A549 (cell line): Measurements from ENCODE around the gene FUCA1. TPM values are rescaled to one million over a fixed set of nuclear protein-coding genes. Genes with fewer than 3 reads are reported as not detected.

Source experiments
- EHF ChIP-seq: fragments of 250-450 bp; sonication (Bioruptor Pico); IDR thresholded peaks from 2 replicates; pipeline ENCODE4 v1.5.0; 2020; ENCODE audit warnings: mild to moderate bottlenecking
- ESRRA ChIP-seq: fragments of 150-350 bp; IDR thresholded peaks from 2 replicates; pipeline ENCODE4 v1.6.1; 2014; ENCODE audit warnings: mild to moderate bottlenecking, low read length, borderline replicate concordance
- FOSL2 ChIP-seq, 2 experiments: fragments of 450-650 bp in 1 of 2; fragments of >200 bp in 1 of 2; sonication (Bioruptor Twin) in 1 of 2; formaldehyde crosslinking; IDR thresholded peaks; 2 replicates each; pipeline versions ENCODE4 v1.5.0 to v1.6.1; 2016 to 2020; ENCODE audit warnings: mild to moderate bottlenecking in 1 of 2, moderate library complexity in 1 of 2
- HOXA7 ChIP-seq: fragments of 250-450 bp; sonication (Bioruptor Pico); IDR thresholded peaks from 2 replicates; pipeline ENCODE4 v1.5.0; 2020; ENCODE audit warnings: mild to moderate bottlenecking, moderate library complexity
- HOXB5 ChIP-seq: fragments of 250-450 bp; sonication (Bioruptor Pico); IDR thresholded peaks from 2 replicates; pipeline ENCODE4 v1.5.0; 2020; ENCODE audit warnings: mild to moderate bottlenecking, moderate library complexity
- JUNB ChIP-seq: fragments of >200 bp; sonication (Bioruptor Twin); formaldehyde crosslinking; IDR thresholded peaks from 2 replicates; pipeline ENCODE4 v1.6.1; 2016
- KDM1A ChIP-seq: fragments of 200-600 bp; sonication (generic); IDR thresholded peaks from 2 replicates; pipeline ENCODE4 v1.6.1; 2016; ENCODE audit warnings: low read depth, mild to moderate bottlenecking
- KDM5A ChIP-seq: fragments of 200-600 bp; sonication (generic); IDR thresholded peaks from 2 replicates; pipeline ENCODE4 v1.6.1; 2016; ENCODE audit warnings: antibody characterized with exemption, mild to moderate bottlenecking
- MAFK ChIP-seq: fragments of 450-650 bp; IDR thresholded peaks from 2 replicates; pipeline ENCODE4 v1.6.1; 2014; ENCODE audit not compliant: partially characterized antibody
- MYC ChIP-seq: IDR thresholded peaks from 2 replicates; pipeline ENCODE4 v1.6.1; 2012; ENCODE audit warnings: mild to moderate bottlenecking, inconsistent platforms, low read length, improper control_type of control experiment, borderline replicate concordance
- PHF8 ChIP-seq: fragments of 200-600 bp; sonication (generic); IDR thresholded peaks from 2 replicates; pipeline ENCODE4 v1.6.1; 2016; ENCODE audit warnings: low read depth, mild to moderate bottlenecking, antibody characterized with exemption, moderate library complexity, borderline replicate concordance
- RARB ChIP-seq: fragments of 250-450 bp; sonication (Bioruptor Pico); IDR thresholded peaks from 2 replicates; pipeline ENCODE4 v1.8.0; 2021; ENCODE audit warnings: mild to moderate bottlenecking, moderate library complexity
- SMC3 ChIP-seq: fragments of >200 bp; sonication (Bioruptor Twin); formaldehyde crosslinking; IDR thresholded peaks from 3 replicates; pipeline ENCODE4 v1.6.1; 2018; ENCODE audit warnings: inconsistent platforms
- SREBF2 ChIP-seq: fragments of 450-650 bp; IDR thresholded peaks from 2 replicates; pipeline ENCODE4 v1.6.1; 2014; ENCODE audit warnings: mild to moderate bottlenecking, moderate library complexity
- ZFP36 ChIP-seq: fragments of 450-650 bp; IDR thresholded peaks from 2 replicates; pipeline ENCODE4 v1.6.1; 2014; ENCODE audit warnings: borderline replicate concordance; ENCODE audit not compliant: partially characterized antibody
- polyA plus RNA-seq, 4 experiments: library from polyadenylated mRNA; depleted of rRNA in 3 of 4; stranded (reverse); fragments of >200 nt; fragmentation: RNase III in 1 of 4; extraction: RNeasy Plus Mini Kit Qiagen cat#74134 plus additional on column Dnase treatment in 1 of 4; gene quantifications; 2 replicates in 3 of 4; 3 replicates in 1 of 4; pipeline ENCODE4 v1.2.3, GENCODE V29; 2011 to 2017
- TF ChIP-seq, protein P1 (sequence below): fragments of 200-600 bp; sonication (generic); IDR thresholded peaks from 2 replicates; pipeline ENCODE4 v1.6.1; 2016; ENCODE audit warnings: antibody characterized with exemption, mild to moderate bottlenecking, moderate library complexity
- TF ChIP-seq, protein P2 (sequence below): fragments of >200 bp; sonication (Bioruptor Twin); formaldehyde crosslinking; IDR thresholded peaks from 3 replicates; pipeline ENCODE4 v1.5.1; 2016
- TF ChIP-seq, protein P3 (sequence below): IDR thresholded peaks from 2 replicates; pipeline ENCODE4 v1.6.1; 2012; ENCODE audit warnings: low read depth, borderline replicate concordance
- TF ChIP-seq, protein P4 (sequence below): fragments of >200 bp; sonication (Bioruptor Twin); formaldehyde crosslinking; IDR thresholded peaks from 3 replicates; pipeline ENCODE4 v1.6.1; 2016
- TF ChIP-seq, protein P5 (sequence below): fragments of 450-650 bp; IDR thresholded peaks from 2 replicates; pipeline ENCODE4 v1.6.1; 2014; ENCODE audit warnings: antibody characterized with exemption
- TF ChIP-seq, protein P6 (sequence below): fragments of 250-450 bp; sonication (Bioruptor Pico); IDR thresholded peaks from 2 replicates; pipeline ENCODE4 v1.5.0; 2020; ENCODE audit warnings: low read depth, mild to moderate bottlenecking, moderate library complexity
- TF ChIP-seq, protein P7 (sequence below): fragments of >200 bp; sonication (Bioruptor Twin); formaldehyde crosslinking; IDR thresholded peaks from 2 replicates; pipeline ENCODE4 v1.6.1; 2016

The FUCA1 gene
- polyA plus RNA-seq, 2 of the 4 experiments (the other 2 are of a cell fraction): 9.7 to 16.1 TPM

DNA sequence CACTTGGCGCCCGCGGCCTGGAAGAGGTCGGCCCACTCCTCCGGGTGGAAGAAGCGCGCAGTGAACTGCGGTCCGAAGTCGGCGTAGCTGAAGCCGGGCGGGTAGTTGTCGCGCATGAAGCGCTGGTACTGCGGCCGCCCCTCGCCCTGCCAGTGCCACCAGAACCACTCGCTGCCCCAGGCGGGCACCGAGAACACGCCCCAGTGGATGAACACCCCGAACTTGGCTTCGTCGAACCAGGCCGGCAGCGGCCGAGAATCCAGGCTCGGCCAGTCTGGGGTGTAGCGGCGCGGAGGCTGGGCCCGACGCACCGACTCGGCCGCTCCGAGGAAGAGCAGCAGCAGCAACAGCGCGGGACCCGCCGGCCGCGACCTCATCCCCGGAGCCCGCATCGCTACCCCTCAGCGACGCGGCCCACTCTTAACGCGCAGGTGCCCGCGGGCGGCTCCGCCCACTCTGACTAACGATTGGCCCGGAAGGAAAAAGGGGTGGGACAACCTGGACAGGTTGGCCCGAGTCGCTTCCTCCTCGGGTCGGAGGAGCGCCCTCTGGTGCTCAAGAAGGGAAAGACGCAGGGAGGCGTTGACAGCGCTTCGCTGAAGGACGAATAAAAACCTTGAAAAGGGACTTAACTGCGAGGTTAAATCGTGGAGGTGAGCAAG is at the start of gene FUCA1 (continued):
- TF ChIP-seq, protein P1, sequence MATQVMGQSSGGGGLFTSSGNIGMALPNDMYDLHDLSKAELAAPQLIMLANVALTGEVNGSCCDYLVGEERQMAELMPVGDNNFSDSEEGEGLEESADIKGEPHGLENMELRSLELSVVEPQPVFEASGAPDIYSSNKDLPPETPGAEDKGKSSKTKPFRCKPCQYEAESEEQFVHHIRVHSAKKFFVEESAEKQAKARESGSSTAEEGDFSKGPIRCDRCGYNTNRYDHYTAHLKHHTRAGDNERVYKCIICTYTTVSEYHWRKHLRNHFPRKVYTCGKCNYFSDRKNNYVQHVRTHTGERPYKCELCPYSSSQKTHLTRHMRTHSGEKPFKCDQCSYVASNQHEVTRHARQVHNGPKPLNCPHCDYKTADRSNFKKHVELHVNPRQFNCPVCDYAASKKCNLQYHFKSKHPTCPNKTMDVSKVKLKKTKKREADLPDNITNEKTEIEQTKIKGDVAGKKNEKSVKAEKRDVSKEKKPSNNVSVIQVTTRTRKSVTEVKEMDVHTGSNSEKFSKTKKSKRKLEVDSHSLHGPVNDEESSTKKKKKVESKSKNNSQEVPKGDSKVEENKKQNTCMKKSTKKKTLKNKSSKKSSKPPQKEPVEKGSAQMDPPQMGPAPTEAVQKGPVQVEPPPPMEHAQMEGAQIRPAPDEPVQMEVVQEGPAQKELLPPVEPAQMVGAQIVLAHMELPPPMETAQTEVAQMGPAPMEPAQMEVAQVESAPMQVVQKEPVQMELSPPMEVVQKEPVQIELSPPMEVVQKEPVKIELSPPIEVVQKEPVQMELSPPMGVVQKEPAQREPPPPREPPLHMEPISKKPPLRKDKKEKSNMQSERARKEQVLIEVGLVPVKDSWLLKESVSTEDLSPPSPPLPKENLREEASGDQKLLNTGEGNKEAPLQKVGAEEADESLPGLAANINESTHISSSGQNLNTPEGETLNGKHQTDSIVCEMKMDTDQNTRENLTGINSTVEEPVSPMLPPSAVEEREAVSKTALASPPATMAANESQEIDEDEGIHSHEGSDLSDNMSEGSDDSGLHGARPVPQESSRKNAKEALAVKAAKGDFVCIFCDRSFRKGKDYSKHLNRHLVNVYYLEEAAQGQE: no peak
- TF ChIP-seq PHF8: peak; percentile 59
- no peak for TF ChIP-seq ZFP36
- TF ChIP-seq, protein P2, sequence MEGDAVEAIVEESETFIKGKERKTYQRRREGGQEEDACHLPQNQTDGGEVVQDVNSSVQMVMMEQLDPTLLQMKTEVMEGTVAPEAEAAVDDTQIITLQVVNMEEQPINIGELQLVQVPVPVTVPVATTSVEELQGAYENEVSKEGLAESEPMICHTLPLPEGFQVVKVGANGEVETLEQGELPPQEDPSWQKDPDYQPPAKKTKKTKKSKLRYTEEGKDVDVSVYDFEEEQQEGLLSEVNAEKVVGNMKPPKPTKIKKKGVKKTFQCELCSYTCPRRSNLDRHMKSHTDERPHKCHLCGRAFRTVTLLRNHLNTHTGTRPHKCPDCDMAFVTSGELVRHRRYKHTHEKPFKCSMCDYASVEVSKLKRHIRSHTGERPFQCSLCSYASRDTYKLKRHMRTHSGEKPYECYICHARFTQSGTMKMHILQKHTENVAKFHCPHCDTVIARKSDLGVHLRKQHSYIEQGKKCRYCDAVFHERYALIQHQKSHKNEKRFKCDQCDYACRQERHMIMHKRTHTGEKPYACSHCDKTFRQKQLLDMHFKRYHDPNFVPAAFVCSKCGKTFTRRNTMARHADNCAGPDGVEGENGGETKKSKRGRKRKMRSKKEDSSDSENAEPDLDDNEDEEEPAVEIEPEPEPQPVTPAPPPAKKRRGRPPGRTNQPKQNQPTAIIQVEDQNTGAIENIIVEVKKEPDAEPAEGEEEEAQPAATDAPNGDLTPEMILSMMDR: peak; percentile 76
- TF ChIP-seq, protein P3, sequence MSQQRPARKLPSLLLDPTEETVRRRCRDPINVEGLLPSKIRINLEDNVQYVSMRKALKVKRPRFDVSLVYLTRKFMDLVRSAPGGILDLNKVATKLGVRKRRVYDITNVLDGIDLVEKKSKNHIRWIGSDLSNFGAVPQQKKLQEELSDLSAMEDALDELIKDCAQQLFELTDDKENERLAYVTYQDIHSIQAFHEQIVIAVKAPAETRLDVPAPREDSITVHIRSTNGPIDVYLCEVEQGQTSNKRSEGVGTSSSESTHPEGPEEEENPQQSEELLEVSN: 0 out of 2 replicates have a peak, but pooled peaks have one; percentile 12
- TF ChIP-seq KDM1A: no peak
- no peak for TF ChIP-seq FOSL2 (IDR thresholded peaks at IDR 0.05)
- TF ChIP-seq FOSL2 (CRISPR knock-in tag; IDR thresholded peaks at IDR 0.05): no peak
- no peak for TF ChIP-seq EHF (CRISPR knock-in tag)
- TF ChIP-seq JUNB: no peak
- TF ChIP-seq, protein P4, sequence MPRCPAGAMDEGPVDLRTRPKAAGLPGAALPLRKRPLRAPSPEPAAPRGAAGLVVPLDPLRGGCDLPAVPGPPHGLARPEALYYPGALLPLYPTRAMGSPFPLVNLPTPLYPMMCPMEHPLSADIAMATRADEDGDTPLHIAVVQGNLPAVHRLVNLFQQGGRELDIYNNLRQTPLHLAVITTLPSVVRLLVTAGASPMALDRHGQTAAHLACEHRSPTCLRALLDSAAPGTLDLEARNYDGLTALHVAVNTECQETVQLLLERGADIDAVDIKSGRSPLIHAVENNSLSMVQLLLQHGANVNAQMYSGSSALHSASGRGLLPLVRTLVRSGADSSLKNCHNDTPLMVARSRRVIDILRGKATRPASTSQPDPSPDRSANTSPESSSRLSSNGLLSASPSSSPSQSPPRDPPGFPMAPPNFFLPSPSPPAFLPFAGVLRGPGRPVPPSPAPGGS: no peak
- no peak for TF ChIP-seq RARB (CRISPR knock-in tag)
- no peak for TF ChIP-seq HOXA7
- TF ChIP-seq, protein P5, sequence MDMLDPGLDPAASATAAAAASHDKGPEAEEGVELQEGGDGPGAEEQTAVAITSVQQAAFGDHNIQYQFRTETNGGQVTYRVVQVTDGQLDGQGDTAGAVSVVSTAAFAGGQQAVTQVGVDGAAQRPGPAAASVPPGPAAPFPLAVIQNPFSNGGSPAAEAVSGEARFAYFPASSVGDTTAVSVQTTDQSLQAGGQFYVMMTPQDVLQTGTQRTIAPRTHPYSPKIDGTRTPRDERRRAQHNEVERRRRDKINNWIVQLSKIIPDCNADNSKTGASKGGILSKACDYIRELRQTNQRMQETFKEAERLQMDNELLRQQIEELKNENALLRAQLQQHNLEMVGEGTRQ: no peak
- TF ChIP-seq, protein P6, sequence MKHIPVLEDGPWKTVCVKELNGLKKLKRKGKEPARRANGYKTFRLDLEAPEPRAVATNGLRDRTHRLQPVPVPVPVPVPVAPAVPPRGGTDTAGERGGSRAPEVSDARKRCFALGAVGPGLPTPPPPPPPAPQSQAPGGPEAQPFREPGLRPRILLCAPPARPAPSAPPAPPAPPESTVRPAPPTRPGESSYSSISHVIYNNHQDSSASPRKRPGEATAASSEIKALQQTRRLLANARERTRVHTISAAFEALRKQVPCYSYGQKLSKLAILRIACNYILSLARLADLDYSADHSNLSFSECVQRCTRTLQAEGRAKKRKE (CRISPR knock-in tag): no peak
- TF ChIP-seq, protein P7, sequence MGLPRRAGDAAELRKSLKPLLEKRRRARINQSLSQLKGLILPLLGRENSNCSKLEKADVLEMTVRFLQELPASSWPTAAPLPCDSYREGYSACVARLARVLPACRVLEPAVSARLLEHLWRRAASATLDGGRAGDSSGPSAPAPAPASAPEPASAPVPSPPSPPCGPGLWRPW: no peak
- no peak for TF ChIP-seq ESRRA
- no peak for TF ChIP-seq KDM5A
- TF ChIP-seq HOXB5 (CRISPR knock-in tag): no peak
- TF ChIP-seq SMC3: peak; percentile 67
- TF ChIP-seq SREBF2: no peak
- no peak for TF ChIP-seq MAFK
- TF ChIP-seq MYC: no peak
